Subcutaneous preadipocyte (primary cell): ENCODE measurements around the gene DDOST. TPM values are rescaled to one million over a fixed set of nuclear protein-coding genes. Genes with fewer than 3 reads are reported as not detected.

Source experiments
- total RNA-seq: library from RNA; depleted of rRNA; stranded (reverse); fragments of >200 nt; gene quantifications from 2 replicates; pipeline ENCODE4 v1.2.3, GENCODE V29; 2012

Gene DDOST
- total RNA-seq: 200 and 220 TPM in 2 replicates

DNA sequence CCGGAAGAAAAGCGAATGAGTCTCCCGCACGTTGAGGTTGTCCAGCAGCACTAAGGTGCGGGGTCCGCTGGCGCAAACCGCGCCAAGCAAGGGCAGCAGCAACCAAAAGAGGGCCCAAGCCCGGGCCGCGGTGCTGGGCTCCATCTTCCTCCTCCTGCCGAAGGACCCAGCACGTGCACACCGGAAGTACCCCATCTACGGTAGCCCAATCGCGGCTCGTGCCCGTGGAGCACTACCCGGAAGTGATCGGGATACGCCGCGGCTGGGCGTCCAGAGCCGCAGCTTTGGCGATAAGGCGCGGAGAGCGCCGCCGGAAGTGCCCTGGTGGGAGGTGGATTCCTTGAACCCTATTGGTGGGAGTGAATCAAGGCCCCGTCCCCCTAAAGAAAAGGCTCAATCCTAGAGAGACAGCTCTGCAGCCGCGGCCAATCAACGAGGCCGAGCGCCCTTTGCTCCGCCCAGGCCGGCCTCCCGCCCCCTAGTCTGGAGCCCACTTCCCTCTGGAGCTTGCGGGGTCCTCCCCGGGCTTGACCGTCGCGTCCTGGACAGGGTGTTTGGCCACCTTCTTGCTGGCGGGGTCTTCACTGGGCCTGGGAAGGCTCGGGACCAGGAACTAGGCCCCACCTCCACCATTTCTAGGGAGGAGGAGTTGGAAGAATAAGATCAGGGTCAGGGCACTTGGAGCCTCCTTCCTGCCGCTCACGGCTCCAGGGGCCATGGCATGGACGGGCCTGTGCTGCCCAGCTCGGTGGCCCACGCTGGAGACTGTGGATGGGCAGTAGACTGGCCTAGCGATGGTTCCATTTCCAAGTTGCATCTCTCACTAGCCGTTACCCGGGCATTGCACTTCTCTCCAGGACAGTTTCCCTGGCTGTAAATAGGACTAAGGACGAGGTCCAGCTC is at the start of gene DDOST:
Gene DDOST (minus strand): TSS at position 163 of the 903 bp plus-strand sequence. CDS start 19 bp downstream, at position 144.

GRCh38 chr1:20633190-20634064 is 27.7 kb downstream of the DDOST start, which contains the start of gene PINK1:
Gene PINK1, plus strand, starts transcription at chr1:20633458. Its CDS starts 91 bp downstream, at chr1:20633549.

Other genes with a start within 250 kb of the DDOST start
- gene CAMK2N1, start 175.2 kb downstream of the DDOST start, total RNA-seq: 19.0 and 20.2 TPM in 2 replicates
- 20.6 and 25.0 TPM in 2 replicates for gene MUL1, start 153.2 kb downstream of the DDOST start, total RNA-seq
- under 0.01 TPM in 1 of 2 replicates, not detected in the other for gene FAM43B, start 108.8 kb downstream of the DDOST start, total RNA-seq
- gene CDA, start 72.3 kb downstream of the DDOST start, total RNA-seq: 2.0 and 2.6 TPM in 2 replicates
- 34.2 and 38.9 TPM in 2 replicates for gene PINK1, start 27.9 kb downstream of the DDOST start, total RNA-seq
- 0.20 TPM in 1 of 2 replicates, not detected in the other for gene KIF17, start 56.6 kb upstream of the DDOST start, total RNA-seq
- gene SH2D5, start 71.3 kb upstream of the DDOST start, total RNA-seq: 1.8 and 3.1 TPM in 2 replicates
- gene HP1BP3, start 125.9 kb upstream of the DDOST start, total RNA-seq: 193 and 204 TPM in 2 replicates